ENCODE measurements around the gene VPS33A.

VPS33A gene

GRCh38 chr12:122225683-122226365 lies 40.5 kb downstream of the VPS33A start, which contains the start of gene DIABLO:
Gene DIABLO, minus strand, starts transcription at chr12:122226052. Its CDS starts 38 bp downstream, at chr12:122226014.
- H3K4me3 ChIP-seq (ENCODE audit: low read length) = peak within 1 kb of the TSS; percentile 89
- H3K4me1 ChIP-seq (ENCODE audit: low read length) = peaks cover 13% of the 10 kb centered on the region
- peak within 1 kb of the TSS; percentile 62 for H3K27ac ChIP-seq (ENCODE audit: low read length)
- H2AFZ ChIP-seq (ENCODE audit: low read depth, low read length) = no peak within 1 kb of the TSS; the same call in 1 of the 2 replicates
- peak within 1 kb of the TSS; percentile 74 for H3K9ac ChIP-seq (ENCODE audit: low read length)
- peaks cover 43% of the 10 kb centered on the region for H3K79me2 ChIP-seq (ENCODE audit: low read length)
- H4K20me1 ChIP-seq (ENCODE audit: insufficient read depth, low read length) = peaks cover 4% of the 10 kb centered on the region
- H3K27me3 ChIP-seq (ENCODE audit: low read depth, low read length) = no peaks in the 10 kb centered on the region
- H3K4me2 ChIP-seq (ENCODE audit: low read length) = peak within 1 kb of the TSS; percentile 87
- no peak for TF ChIP-seq CTCF (IDR thresholded peaks at IDR 0.05; ENCODE audit: low read depth, low read length)
- TF ChIP-seq EZH2phosphoT487 (IDR thresholded peaks at IDR 0.05; ENCODE audit: low read depth) = no peak
- H3K36me3 ChIP-seq (replicated peaks; ENCODE audit: low read depth, low read length) = peaks cover 23% of the 10 kb centered on the region
- no peaks in the 10 kb centered on the region for H3K9me3 ChIP-seq (ENCODE audit: insufficient read depth, low read length)

GRCh38 chr12:122216445-122216844 lies 49.8 kb downstream of the VPS33A start:
- peaks cover 65% of the 10 kb centered on the region for H3K36me3 ChIP-seq (replicated peaks; ENCODE audit: low read depth, low read length)
- H3K4me2 ChIP-seq (ENCODE audit: low read length) = no peak overlapping the region
- no peak for TF ChIP-seq EZH2phosphoT487 (IDR thresholded peaks at IDR 0.05; ENCODE audit: low read depth)
- TF ChIP-seq CTCF (IDR thresholded peaks at IDR 0.05; ENCODE audit: low read depth, low read length) = no peak
- no peak overlapping the region for H3K27ac ChIP-seq (ENCODE audit: low read length)
- H3K4me3 ChIP-seq (ENCODE audit: low read length) = no peak overlapping the region
- H2AFZ ChIP-seq (ENCODE audit: low read depth, low read length) = no peak overlapping the region
- peaks cover 5% of the 10 kb centered on the region for H4K20me1 ChIP-seq (ENCODE audit: insufficient read depth, low read length)
- no peaks in the 10 kb centered on the region for H3K27me3 ChIP-seq (ENCODE audit: low read depth, low read length)
- no peak overlapping the region for H3K9ac ChIP-seq (ENCODE audit: low read length)
- H3K4me1 ChIP-seq (ENCODE audit: low read length) = no peaks in the 10 kb centered on the region
- no peaks in the 10 kb centered on the region for H3K9me3 ChIP-seq (ENCODE audit: insufficient read depth, low read length)
- H3K79me2 ChIP-seq (ENCODE audit: low read length) = peaks cover 18% of the 10 kb centered on the region

GRCh38 chr12:122215771-122216170 lies 50.5 kb downstream of the VPS33A start:
- H3K36me3 ChIP-seq (replicated peaks; ENCODE audit: low read depth, low read length) = peaks cover 59% of the 10 kb centered on the region

More at GRCh38 chr12:122215771-122216170, 50.5 kb downstream of the VPS33A start:
- no peak overlapping the region for H3K4me2 ChIP-seq (ENCODE audit: low read length)
- no peaks in the 10 kb centered on the region; the same call in 1 of the 2 replicates for H4K20me1 ChIP-seq (ENCODE audit: insufficient read depth, low read length)
- TF ChIP-seq EZH2phosphoT487 (IDR thresholded peaks at IDR 0.05; ENCODE audit: low read depth) (no peak), CTCF (IDR thresholded peaks at IDR 0.05; ENCODE audit: low read depth, low read length) (no peak)
- H3K79me2 ChIP-seq (ENCODE audit: low read length) = peaks cover 14% of the 10 kb centered on the region
- no peak overlapping the region for H2AFZ ChIP-seq (ENCODE audit: low read depth, low read length)
- H3K9ac ChIP-seq (ENCODE audit: low read length) = no peak overlapping the region
- no peaks in the 10 kb centered on the region for H3K9me3 ChIP-seq (ENCODE audit: insufficient read depth, low read length)
- no peak overlapping the region for H3K4me3 ChIP-seq (ENCODE audit: low read length)
- H3K27ac ChIP-seq (ENCODE audit: low read length) = no peak overlapping the region
- H3K4me1 ChIP-seq (ENCODE audit: low read length) = no peaks in the 10 kb centered on the region
- H3K27me3 ChIP-seq (ENCODE audit: low read depth, low read length) = no peaks in the 10 kb centered on the region
